Stimulated activated CD8-positive, alpha-beta memory T cell treated with anti-CD3 and anti-CD28 coated beads, Interleukin-7, amount 100 ng/mL, for 1 hour (primary cell): ENCODE results near the gene TMTC2.

Source experiments
- DNase-seq, 2 donors: peaks; one replicate each; pipeline ENCODE4 v3.0.0-alpha.2; 2020; ENCODE audit warnings: low read depth in 2 of 2

Gene TMTC2

GRCh38 chr12:83132360-83132759 lies 445.7 kb downstream of the TMTC2 start:
- no peak for DNase-seq

GRCh38 chr12:83136411-83136810 lies 449.7 kb downstream of the TMTC2 start:
- DNase-seq: no peak

- DNase-seq: no peak
Observed at GRCh38 chr12:83140135-83140534, 453.4 kb downstream of the TMTC2 start.

GRCh38 chr12:83141460-83141994 lies 454.8 kb downstream of the TMTC2 start:
- no peak for DNase-seq

- no peak for DNase-seq
Observed at GRCh38 chr12:83142914-83143313, 456.2 kb downstream of the TMTC2 start.

GRCh38 chr12:83143950-83144349 lies 457.2 kb downstream of the TMTC2 start:
- no peak for DNase-seq

GRCh38 chr12:83145325-83145840 lies 458.7 kb downstream of the TMTC2 start:
- DNase-seq: no peak

- DNase-seq: no peak
Observed at GRCh38 chr12:83147341-83147740, 460.6 kb downstream of the TMTC2 start.

GRCh38 chr12:83149987-83150386 lies 463.3 kb downstream of the TMTC2 start:
- DNase-seq: no peak

- DNase-seq: no peak
Observed at GRCh38 chr12:83150465-83151189, 463.9 kb downstream of the TMTC2 start.

GRCh38 chr12:83153177-83153576 lies 466.5 kb downstream of the TMTC2 start:
- no peak for DNase-seq

- DNase-seq: no peak
Observed at GRCh38 chr12:83156815-83157214, 470.1 kb downstream of the TMTC2 start.

- DNase-seq: no peak
Observed at GRCh38 chr12:83157604-83158003, 470.9 kb downstream of the TMTC2 start.

- no peak for DNase-seq
Observed at GRCh38 chr12:83158613-83159207, 472.0 kb downstream of the TMTC2 start.

GRCh38 chr12:83161456-83161855 lies 474.8 kb downstream of the TMTC2 start:
- no peak for DNase-seq

GRCh38 chr12:83168751-83169150 lies 482.0 kb downstream of the TMTC2 start:
- no peak for DNase-seq

GRCh38 chr12:83172441-83172840 lies 485.7 kb downstream of the TMTC2 start:
- no peak for DNase-seq

- DNase-seq: no peak
Observed at GRCh38 chr12:83172866-83173649, 486.4 kb downstream of the TMTC2 start.

GRCh38 chr12:83179999-83180398 lies 493.3 kb downstream of the TMTC2 start:
- no peak for DNase-seq

GRCh38 chr12:83181074-83181473 lies 494.4 kb downstream of the TMTC2 start:
- DNase-seq: no peak

- no peak for DNase-seq
Observed at GRCh38 chr12:83183132-83183531, 496.4 kb downstream of the TMTC2 start.
